ENCODE measurements around the gene RNLS. TPM values are rescaled to one million over a fixed set of nuclear protein-coding genes. Genes with fewer than 3 reads are reported as not detected.

Gene RNLS
- total RNA-seq, 2 experiments from 2014 or later, result 0.95 to 2.7 TPM

- DNase-seq, result no peak
- Mint-ChIP-seq H3K4me3 (no peak overlapping the region), H3K27me3 (no peaks in the 10 kb centered on the region), H3K9me3 (no peaks in the 10 kb centered on the region), H3K36me3 (ENCODE audit: low read depth) (no peaks in the 10 kb centered on the region), H3K4me1 (ENCODE audit: low read depth) (no peaks in the 10 kb centered on the region), H3K27ac (no peak overlapping the region)
- TF ChIP-seq, protein P1, sequence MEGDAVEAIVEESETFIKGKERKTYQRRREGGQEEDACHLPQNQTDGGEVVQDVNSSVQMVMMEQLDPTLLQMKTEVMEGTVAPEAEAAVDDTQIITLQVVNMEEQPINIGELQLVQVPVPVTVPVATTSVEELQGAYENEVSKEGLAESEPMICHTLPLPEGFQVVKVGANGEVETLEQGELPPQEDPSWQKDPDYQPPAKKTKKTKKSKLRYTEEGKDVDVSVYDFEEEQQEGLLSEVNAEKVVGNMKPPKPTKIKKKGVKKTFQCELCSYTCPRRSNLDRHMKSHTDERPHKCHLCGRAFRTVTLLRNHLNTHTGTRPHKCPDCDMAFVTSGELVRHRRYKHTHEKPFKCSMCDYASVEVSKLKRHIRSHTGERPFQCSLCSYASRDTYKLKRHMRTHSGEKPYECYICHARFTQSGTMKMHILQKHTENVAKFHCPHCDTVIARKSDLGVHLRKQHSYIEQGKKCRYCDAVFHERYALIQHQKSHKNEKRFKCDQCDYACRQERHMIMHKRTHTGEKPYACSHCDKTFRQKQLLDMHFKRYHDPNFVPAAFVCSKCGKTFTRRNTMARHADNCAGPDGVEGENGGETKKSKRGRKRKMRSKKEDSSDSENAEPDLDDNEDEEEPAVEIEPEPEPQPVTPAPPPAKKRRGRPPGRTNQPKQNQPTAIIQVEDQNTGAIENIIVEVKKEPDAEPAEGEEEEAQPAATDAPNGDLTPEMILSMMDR (IDR thresholded peaks at IDR 0.05), result no peak
- intact Hi-C loops (cut with DNase I, micrococcal nuclease), result no loop called here
- Histone ChIP-seq H3K36me3 (ENCODE audit: insufficient read depth, low read length) (no peaks in the 10 kb centered on the region), H3K4me1 (ENCODE audit: insufficient read depth, low read length) (no peaks in the 10 kb centered on the region), H3K9me3 (ENCODE audit: control insufficient read depth in 1 of 2, insufficient read depth in 1 of 2, low read length in 2 of 2) (no peaks in the 10 kb centered on the region), H3K27ac (ENCODE audit: low read depth in 1 of 2, low read length in 2 of 2) (no peak overlapping the region), H3K27me3 (ENCODE audit: control insufficient read depth in 1 of 2, insufficient read depth in 2 of 2, low read length in 2 of 2) (no peaks in the 10 kb centered on the region), H3K4me3 (ENCODE audit: low read length) (no peak overlapping the region)
- ChIA-PET POLR2A (no interaction called here), CTCF (no interaction called here)
- ATAC-seq (ENCODE audit: poor library complexity), result no peak
Observed at GRCh38 chr10:88592381-88592780, 9.3 kb upstream of the RNLS start.

DNA sequence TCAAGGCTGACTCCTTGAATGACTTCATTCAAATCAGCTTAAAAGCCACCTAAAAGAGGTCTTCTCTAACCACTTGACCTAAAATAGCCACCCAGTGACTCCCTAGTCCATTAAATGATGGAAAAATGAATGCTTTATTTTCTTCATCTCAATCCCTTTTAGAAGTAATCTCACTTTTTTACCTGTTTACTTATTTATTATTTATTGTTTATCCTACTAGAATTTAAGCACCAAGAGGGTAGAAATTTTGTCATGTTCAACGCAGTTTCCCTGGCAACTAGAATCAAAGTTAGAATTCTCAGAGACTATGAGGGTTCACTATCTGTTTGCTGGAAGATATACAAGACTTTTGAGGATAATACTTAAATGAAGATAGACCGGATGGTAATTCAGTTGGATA, 3.3 kb upstream of the RNLS start, which contains the start of gene LIPJ:
TSS of gene LIPJ (plus strand) at position 301 of the 400 bp plus-strand sequence. CDS start 3,926 bp downstream, outside the sequence.
- ChIA-PET CTCF (no interaction called here), POLR2A (no interaction called here)
- TF ChIP-seq, protein P1 (IDR thresholded peaks at IDR 0.05), result no peak
- no peak for ATAC-seq (ENCODE audit: poor library complexity)
- Mint-ChIP-seq H3K9me3 (peaks cover 6% of the 10 kb centered on the region), H3K27me3 (peaks cover 6% of the 10 kb centered on the region), H3K4me3 (peak within 1 kb of the TSS; percentile 59), H3K4me1 (ENCODE audit: low read depth) (peaks cover 14% of the 10 kb centered on the region), H3K36me3 (ENCODE audit: low read depth) (no peaks in the 10 kb centered on the region), H3K27ac (no peak within 1 kb of the TSS)
- H3K4me3 ChIP-seq (ENCODE audit: low read length), result no peak within 1 kb of the TSS
- intact Hi-C loops (cut with DNase I, micrococcal nuclease), result no loop called here
- no peak within 1 kb of the TSS for H3K27ac ChIP-seq (ENCODE audit: low read depth in 1 of 2, low read length in 2 of 2)
- H3K36me3 ChIP-seq (ENCODE audit: insufficient read depth, low read length), result no peaks in the 10 kb centered on the region
- H3K27me3 ChIP-seq (ENCODE audit: control insufficient read depth in 1 of 2, insufficient read depth in 2 of 2, low read length in 2 of 2), result no peaks in the 10 kb centered on the region
- H3K4me1 ChIP-seq (ENCODE audit: insufficient read depth, low read length), result peaks cover 7% of the 10 kb centered on the region
- no peaks in the 10 kb centered on the region for H3K9me3 ChIP-seq (ENCODE audit: control insufficient read depth in 1 of 2, insufficient read depth in 1 of 2, low read length in 2 of 2)
- DNase-seq, result no peak

GRCh38 chr10:88583584-88583957, 453 bp upstream of the RNLS start:
- H3K4me3 ChIP-seq (ENCODE audit: low read length), result peak overlapping the region; percentile 83
- TF ChIP-seq, protein P1 (IDR thresholded peaks at IDR 0.05), result no peak
- intact Hi-C loops (cut with DNase I, micrococcal nuclease), result no loop called here
- H3K27ac Mint-ChIP-seq, result peak overlapping the region; percentile 54
- ATAC-seq (ENCODE audit: poor library complexity) (no peak), DNase-seq (no peak)
- H3K27me3 ChIP-seq (ENCODE audit: control insufficient read depth in 1 of 2, insufficient read depth in 2 of 2, low read length in 2 of 2), result no peaks in the 10 kb centered on the region
- no peaks in the 10 kb centered on the region for H3K9me3 ChIP-seq (ENCODE audit: control insufficient read depth in 1 of 2, insufficient read depth in 1 of 2, low read length in 2 of 2)
- no peaks in the 10 kb centered on the region for H3K36me3 ChIP-seq (ENCODE audit: insufficient read depth, low read length)
- no peaks in the 10 kb centered on the region for H3K36me3 Mint-ChIP-seq (ENCODE audit: low read depth)
- peaks cover 14% of the 10 kb centered on the region for H3K4me1 Mint-ChIP-seq (ENCODE audit: low read depth)
- CTCF ChIA-PET, result interaction anchor here (1.0 to 1.3 kb wide), 6 partner anchors 9 to 19 kb away, joined by 3 to 8 read pairs (median 4); no protein-coding TSS in a partner anchor
- peak overlapping the region; percentile 77 to 87 for H3K27ac ChIP-seq (ENCODE audit: low read depth in 1 of 2, low read length in 2 of 2)
- H3K9me3 Mint-ChIP-seq, result peaks cover 6% of the 10 kb centered on the region
- H3K27me3 Mint-ChIP-seq, result peaks cover 6% of the 10 kb centered on the region
- peak overlapping the region; percentile 92 for H3K4me3 Mint-ChIP-seq
- peaks cover 7% of the 10 kb centered on the region for H3K4me1 ChIP-seq (ENCODE audit: insufficient read depth, low read length)
- POLR2A ChIA-PET, result interaction anchor here (0.6 to 4.5 kb wide), 10 partner anchors 9 to 831 kb away, joined by 3 to 36 read pairs (median 4); partner anchors contain the start of genes ATAD1, CH25H, IFIT5 and KLLN

Data from CD4-positive, alpha-beta T cell (primary cell).